GM18507 (cell line): ENCODE measurements around the gene SPTBN4.
A peak's percentile ranks its signal among the peaks of the same experiment; 100 is the strongest.
"Not testable (repeated sequence)": the region's sequence is repeated elsewhere in the genome, so short reads cannot be mapped to it uniquely, and the experiment has no call there.

ENCODE experiments used
- DNase-seq: peaks from one replicate; pipeline ENCODE4 v3.0.0; 2011; ENCODE audit warnings: low read depth; ENCODE audit not compliant: insufficient read length; ENCODE audit errors: extremely low spot score
- FAIRE-seq: peaks from 2 replicates; lab custom pipeline; 2011; peaks lifted over from hg19 to GRCh38; lab: Jason Lieb, UNC

Gene SPTBN4

GRCh38 chr19:40549007-40549708, 82.4 kb downstream of the SPTBN4 start:
- FAIRE-seq (peak; percentile 36), DNase-seq (peak; percentile 42)

DNA sequence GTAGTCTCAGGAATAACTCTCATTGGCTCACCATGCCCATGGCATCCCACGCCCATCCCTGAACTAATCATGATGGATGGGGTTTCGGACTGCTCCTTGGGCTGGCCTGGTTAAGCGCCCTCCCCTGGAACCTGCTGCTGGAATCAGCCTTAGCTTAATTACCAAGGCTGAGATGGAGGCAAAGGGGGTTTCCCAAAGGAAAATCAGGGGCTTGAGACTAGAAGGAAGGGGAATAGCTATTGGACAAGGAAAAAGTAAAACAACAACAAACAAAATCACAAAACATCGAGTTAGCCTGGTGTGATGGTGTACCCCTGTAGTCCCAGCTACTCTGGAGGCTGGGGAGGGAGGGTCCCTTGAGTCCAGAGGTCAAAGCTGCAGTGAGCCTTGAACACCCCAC, 84.2 kb downstream of the SPTBN4 start:
- no peak for FAIRE-seq
- no peak for DNase-seq

DNA sequence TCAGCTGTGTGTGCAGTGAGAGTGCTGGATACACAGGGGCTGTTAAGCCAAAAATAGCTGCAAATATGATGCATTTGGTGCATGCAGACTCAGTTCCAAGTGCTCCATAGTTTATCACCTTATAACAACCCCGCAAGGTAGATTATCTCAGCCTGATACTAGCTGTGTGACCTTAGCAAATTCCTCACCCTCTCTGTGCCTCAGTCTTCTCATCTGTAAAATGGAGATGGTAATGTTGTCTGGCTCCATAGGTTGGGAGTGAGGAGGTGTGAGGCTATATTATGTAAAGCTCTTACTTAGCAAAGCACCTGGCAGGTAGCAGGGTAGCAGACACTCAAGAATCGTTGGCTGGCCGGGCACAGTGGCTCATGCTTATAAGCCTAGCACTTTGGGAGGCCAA, 86.0 kb downstream of the SPTBN4 start:
- DNase-seq (no peak), FAIRE-seq (no peak)

- no peak for FAIRE-seq
- DNase-seq: no peak
These were observed 87.4 kb downstream of the SPTBN4 start for GRCh38 chr19:40553885-40554857.

DNA sequence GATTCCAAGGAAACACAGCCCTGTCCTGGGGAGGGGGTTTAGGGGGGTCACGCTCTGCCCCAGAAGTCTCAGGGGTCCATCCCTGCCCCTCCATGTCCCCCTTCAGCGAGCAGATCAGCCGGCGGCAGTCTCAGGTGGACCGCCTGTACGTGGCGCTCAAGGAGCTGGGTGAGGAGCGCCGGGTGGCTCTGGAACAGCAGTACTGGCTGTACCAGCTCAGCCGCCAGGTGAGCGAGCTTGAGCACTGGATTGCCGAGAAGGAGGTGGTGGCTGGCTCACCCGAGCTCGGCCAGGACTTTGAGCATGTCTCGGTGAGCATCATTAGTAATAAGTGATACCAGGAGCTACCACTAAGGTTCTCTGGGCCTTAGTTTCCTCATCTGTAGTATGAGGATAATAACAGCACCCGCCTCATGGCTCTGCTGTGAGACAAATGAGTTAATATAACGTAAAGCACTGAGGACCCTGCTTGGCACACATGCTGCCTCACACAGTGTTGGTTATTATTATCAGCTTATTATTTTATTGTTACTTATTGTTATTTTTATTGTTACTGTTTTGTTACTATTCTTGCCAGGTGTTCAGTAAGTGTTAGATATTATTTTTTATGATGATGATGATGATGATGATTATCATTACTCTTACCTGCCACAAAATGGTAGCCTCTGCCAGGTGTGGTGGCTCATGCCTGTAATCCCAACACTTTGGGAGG, 89.3 kb downstream of the SPTBN4 start:
- FAIRE-seq: no peak
- no peak for DNase-seq

DNA sequence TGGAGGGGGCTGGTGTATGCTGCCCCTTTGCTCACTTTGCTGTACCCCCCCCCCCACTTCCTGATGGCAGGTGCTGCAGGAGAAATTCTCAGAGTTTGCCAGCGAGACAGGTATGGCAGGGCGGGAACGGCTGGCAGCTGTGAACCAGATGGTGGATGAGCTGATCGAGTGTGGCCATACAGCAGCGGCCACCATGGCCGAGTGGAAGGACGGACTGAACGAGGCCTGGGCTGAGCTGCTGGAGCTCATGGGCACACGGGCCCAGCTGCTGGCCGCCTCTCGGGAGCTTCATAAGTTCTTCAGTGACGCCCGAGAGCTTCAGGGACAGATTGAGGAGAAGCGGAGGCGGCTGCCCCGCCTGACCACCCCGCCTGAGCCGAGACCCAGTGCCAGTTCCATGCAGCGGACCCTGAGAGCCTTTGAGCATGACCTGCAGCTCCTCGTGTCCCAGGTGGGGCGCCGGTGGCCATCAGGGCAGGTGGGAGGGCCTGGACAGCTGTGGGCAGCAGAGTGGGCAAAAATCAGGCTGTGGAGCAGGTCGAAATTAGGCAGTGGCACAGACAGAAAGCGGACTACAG, 90.2 kb downstream of the SPTBN4 start:
- FAIRE-seq (no peak), DNase-seq (no peak)

GRCh38 chr19:40559394-40559793, 92.6 kb downstream of the SPTBN4 start:
- no peak for DNase-seq
- no peak for FAIRE-seq

DNA sequence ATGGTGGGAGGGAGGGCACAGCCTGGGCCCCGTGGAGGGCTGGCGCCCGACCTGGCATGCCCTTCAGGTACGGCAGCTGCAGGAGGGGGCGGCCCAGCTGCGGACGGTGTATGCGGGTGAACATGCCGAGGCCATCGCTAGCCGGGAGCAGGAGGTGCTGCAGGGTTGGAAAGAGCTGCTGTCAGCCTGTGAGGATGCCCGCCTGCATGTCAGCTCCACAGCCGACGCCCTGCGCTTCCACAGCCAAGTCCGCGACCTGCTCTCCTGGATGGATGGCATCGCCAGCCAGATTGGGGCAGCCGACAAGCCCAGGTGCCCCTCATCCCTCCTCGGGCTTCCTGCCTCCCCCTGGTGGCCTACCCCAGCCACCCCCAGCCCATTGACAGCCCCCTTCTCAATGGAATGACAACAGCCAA, 93.3 kb downstream of the SPTBN4 start:
- FAIRE-seq: no peak
- DNase-seq: no peak

DNA sequence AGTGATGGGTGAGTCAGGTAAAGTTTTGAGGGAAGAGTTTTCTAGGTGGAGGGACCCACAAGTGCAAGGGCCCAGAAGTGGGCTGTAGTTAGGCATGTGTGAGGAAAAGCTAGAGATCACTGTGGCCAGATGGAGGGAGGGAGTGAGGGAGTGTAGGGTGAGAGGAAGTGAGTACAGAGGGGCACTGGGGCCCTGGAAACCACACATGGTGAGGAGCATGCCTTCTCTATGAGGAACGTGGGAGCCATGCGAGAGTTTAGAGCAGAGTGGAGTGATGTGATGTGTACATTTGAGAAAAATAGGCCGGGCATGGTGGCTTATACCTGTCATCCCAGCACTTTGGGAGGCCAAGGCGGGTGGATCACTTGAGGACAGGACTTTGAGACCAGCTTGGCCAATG, 95.1 kb downstream of the SPTBN4 start:
- DNase-seq (no peak), FAIRE-seq (no peak)

- not testable (repeated sequence) for FAIRE-seq, DNase-seq
These were observed 97.7 kb downstream of the SPTBN4 start for GRCh38 chr19:40564535-40564934.

GRCh38 chr19:40565355-40565754, 98.6 kb downstream of the SPTBN4 start:
- FAIRE-seq: no peak

GRCh38 chr19:40565910-40566495, 99.2 kb downstream of the SPTBN4 start:
- DNase-seq (no peak), FAIRE-seq (no peak)

More at GRCh38 chr19:40565355-40565754, 98.6 kb downstream of the SPTBN4 start:
- no peak for DNase-seq

- DNase-seq: no peak
- no peak for FAIRE-seq
These were observed 100.4 kb downstream of the SPTBN4 start for GRCh38 chr19:40567040-40567749.

DNA sequence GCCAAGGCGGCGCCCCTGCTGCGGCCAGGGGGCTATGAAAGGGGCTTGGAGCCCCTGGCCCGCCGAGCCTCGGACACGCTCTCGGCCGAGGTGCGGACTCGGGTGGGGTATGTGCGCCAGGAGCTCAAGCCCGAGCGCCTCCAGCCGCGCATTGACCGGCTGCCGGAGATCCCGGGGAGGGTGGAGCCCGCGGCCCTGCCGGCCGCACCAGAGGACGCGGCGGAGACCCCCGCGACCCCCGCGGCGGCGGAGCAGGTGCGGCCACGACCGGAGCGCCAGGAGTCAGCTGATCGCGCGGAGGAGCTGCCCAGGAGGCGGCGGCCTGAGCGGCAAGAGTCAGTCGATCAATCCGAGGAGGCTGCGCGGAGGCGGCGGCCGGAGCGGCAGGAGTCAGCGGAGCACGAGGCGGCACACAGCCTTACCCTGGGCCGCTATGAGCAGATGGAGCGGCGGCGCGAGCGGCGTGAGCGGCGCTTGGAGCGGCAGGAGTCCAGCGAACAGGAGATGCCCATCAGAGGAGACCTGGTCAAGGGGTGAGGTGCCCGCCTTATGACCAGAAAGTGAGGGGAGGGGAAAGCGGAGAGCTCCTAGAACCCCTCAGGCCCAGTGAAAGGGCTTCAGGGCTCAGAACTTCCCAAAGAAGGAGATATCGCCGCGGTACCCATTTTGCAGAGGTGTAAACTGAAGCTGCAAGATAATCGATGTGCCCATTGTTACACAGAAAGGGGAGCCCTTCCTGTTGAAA, 101.1 kb downstream of the SPTBN4 start:
- FAIRE-seq (no peak), DNase-seq (no peak)

GRCh38 chr19:40570313-40571004, 103.7 kb downstream of the SPTBN4 start:
- FAIRE-seq (peak; percentile 100), DNase-seq (peak; percentile 99)

DNA sequence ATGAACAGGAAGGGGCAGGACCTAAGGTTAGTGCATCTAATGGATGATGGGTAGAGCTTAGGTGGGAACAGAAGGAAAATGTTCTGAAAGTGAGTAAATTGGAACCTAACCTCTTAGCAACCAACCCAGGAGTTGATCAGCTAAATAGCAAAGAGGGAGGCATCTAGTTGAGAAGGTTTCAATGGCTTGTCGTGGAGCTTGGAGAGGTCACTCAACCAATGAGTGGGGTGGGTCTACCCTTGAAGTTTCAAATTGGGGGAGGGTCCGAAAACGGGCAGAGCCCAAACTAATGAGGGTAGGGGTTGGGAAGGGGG, 104.2 kb downstream of the SPTBN4 start:
- FAIRE-seq (no peak), DNase-seq (no peak)

DNA sequence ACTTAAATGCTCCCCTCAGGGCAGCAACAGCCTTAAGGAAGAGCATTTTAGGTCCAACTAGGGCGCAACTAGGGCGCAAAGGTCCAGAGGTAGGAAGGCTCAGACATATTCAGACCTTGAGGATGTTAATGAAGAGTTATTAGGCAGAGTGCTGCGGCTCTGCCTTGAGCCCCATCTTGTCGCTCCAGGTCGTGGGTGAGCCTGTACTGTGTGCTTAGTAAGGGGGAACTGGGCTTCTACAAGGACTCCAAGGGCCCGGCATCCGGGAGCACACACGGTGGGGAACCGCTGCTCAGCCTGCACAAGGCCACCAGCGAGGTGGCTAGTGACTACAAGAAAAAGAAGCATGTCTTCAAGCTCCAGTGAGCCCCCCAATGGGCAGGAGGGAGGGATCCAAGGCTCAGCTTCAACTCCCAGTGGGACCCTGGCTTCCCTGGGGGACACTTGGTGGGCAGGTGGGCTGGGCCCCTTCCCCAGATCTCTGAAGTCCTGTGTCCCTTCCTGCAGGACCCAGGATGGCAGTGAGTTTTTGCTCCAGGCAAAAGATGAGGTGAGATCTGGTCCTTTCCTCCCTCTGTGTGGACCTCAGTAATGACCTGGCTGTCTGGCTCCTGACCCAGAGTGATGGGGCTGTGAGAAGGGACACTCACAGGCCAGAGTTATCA, 105.2 kb downstream of the SPTBN4 start:
- DNase-seq (no peak), FAIRE-seq (no peak)
